Coronary artery (tissue), 2 donors: ENCODE data around the gene PPP5C.

Source experiments
- DNase-seq: peaks from one replicate; pipeline ENCODE4 v3.0.0-alpha.2; 2017; ENCODE audit warnings: low spot score
- H3K27ac ChIP-seq, 2 donors: fragments of 200-600 bp; sonication (generic); one replicate each; pipeline ENCODE4 v1.5.1; 2016 to 2019
- H3K4me3 ChIP-seq: fragments of 200-600 bp; sonication (generic); 2 replicates; pipeline ENCODE4 v1.5.1; 2016; ENCODE audit warnings: mild to moderate bottlenecking, moderate library complexity
- TF ChIP-seq, protein P1 (sequence below): fragments of 200-600 bp; sonication (generic); IDR thresholded peaks from one replicate; pipeline ENCODE4 v1.5.1; 2019; ENCODE audit warnings: antibody characterized with exemption

Gene PPP5C

GRCh38 chr19:46353730-46354528 lies 7.0 kb downstream of the PPP5C start:
- Histone ChIP-seq H3K4me3 (no peak overlapping the region), H3K27ac (no peak overlapping the region)
- TF ChIP-seq, protein P1, sequence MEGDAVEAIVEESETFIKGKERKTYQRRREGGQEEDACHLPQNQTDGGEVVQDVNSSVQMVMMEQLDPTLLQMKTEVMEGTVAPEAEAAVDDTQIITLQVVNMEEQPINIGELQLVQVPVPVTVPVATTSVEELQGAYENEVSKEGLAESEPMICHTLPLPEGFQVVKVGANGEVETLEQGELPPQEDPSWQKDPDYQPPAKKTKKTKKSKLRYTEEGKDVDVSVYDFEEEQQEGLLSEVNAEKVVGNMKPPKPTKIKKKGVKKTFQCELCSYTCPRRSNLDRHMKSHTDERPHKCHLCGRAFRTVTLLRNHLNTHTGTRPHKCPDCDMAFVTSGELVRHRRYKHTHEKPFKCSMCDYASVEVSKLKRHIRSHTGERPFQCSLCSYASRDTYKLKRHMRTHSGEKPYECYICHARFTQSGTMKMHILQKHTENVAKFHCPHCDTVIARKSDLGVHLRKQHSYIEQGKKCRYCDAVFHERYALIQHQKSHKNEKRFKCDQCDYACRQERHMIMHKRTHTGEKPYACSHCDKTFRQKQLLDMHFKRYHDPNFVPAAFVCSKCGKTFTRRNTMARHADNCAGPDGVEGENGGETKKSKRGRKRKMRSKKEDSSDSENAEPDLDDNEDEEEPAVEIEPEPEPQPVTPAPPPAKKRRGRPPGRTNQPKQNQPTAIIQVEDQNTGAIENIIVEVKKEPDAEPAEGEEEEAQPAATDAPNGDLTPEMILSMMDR, result no peak
- no peak for DNase-seq

- no peak overlapping the region for H3K27ac ChIP-seq
- no peak for DNase-seq
- TF ChIP-seq, protein P1, result no peak
These were observed 8.6 kb downstream of the PPP5C start for GRCh38 chr19:46355234-46356148.

DNA sequence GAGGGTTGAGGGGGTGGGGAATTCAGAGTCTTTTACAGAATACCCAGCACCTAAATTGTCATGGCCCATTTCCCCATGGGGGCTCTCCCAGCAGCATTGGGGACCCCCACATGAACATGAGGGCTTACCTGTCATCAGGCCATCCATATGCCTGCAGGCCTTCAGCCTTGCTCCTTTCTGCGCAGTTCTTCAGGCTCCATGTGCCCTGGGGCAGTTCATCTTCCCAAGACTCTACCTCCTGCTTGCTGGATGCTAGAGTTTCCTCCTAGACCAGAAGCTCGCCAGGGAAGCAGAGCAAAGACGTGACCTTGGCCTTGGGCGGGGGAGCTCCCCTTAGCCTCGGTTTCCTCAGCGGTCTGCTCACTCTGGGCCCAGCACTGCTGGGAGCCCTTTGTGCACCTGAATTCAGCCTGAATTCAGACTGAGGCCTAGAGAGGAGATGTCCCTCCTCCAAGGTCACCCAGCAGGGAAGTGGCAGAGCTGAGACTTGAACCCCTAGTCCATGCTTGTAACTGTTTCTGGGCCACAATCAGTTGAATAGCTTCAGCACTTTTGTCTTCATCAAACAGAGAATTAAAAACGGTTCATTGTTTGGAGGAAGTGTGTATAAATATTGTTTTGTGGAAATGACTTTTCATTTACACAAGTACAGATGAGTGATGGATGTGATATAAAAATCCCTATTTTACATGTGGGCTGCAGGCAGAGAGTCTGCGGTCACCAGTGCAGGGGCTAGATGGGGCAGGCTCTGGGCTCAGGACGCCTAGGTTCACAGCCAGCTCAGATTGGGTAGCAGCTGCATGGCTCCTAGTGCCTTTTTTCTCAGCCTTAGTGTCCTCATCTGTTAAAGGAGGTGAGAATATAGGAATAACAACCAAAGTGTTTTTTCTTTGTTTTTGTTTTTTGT lies 9.5 kb downstream of the PPP5C start:
- TF ChIP-seq, protein P1, result no peak
- no peak overlapping the region for H3K4me3 ChIP-seq
- DNase-seq, result peak; percentile 65
- H3K27ac ChIP-seq, result no peak overlapping the region

More at GRCh38 chr19:46355234-46356148, 8.6 kb downstream of the PPP5C start:
- no peak overlapping the region for H3K4me3 ChIP-seq

DNA sequence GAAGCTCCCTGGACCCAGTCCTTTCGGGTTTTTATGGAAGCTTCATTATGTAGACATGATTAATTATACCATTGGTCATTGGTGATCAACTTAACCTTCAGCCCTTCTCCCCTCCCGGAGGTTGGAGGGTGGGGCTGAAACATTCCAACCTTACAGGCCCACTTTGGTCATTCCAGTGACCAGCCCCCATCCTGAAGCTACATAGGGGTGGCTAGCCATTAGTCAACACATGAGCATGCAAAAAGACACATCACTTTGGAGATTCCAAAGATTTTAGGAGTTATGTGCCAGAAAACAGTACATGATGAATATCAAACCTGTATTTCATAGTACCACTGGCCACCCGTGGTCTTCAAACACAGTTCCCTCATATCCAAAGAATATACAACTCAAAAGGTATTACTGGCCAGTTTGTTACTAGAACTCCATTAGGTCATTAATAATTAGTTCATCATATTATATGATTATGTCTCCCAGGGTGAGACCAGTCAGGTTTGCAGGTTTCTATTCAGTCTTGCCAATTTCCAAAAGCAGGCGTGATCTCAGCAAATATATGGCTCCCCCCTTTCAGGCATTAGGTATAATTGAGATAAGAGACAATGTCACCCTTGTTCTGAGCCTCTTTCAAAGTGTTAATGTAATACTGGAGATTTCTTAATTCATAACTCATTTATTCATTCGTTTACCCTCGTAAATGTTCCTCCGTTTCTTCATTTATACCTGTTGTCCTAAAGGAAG lies 11.1 kb downstream of the PPP5C start:
- Histone ChIP-seq H3K27ac (no peak overlapping the region), H3K4me3 (no peak overlapping the region)
- DNase-seq, result peak; percentile 45
- TF ChIP-seq, protein P1, result no peak

DNA sequence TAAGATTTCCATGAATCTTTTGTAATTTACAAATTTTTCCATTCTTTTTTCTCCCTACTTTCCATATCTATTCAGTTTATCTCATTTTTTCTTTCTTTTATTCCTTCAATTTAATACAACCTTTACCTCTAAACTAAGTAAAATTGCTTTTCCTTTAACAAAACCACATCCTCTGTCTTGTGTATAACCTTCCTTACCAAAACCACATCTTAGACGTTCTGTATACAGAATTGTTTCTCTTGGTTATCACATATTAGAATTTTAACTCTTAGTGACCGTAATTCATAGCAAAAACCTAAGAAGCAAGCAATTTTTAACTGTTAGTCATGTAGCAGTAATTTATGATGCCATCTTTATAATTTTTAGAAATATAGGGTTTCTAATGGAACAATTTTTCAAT lies 15.0 kb downstream of the PPP5C start:
- Histone ChIP-seq H3K27ac (no peak overlapping the region), H3K4me3 (no peak overlapping the region)
- DNase-seq, result no peak
- TF ChIP-seq, protein P1, result no peak

GRCh38 chr19:46364359-46364758 lies 17.5 kb downstream of the PPP5C start:
- DNase-seq, result no peak
- no peak overlapping the region for H3K4me3 ChIP-seq
- TF ChIP-seq, protein P1, result no peak

More at GRCh38 chr19:46364359-46364758, 17.5 kb downstream of the PPP5C start:
- no peak overlapping the region for H3K27ac ChIP-seq
